Measurements from ENCODE around the gene THPO. TPM values are rescaled to one million over a fixed set of nuclear protein-coding genes. Genes with fewer than 3 reads are reported as not detected.
A peak's percentile ranks its signal among the peaks of the same experiment; 100 is the strongest.

The THPO gene
- total and polyA plus RNA-seq, 12 donors = 0.16 to 1.3 (median 0.56) TPM; not detected in 3

DNA sequence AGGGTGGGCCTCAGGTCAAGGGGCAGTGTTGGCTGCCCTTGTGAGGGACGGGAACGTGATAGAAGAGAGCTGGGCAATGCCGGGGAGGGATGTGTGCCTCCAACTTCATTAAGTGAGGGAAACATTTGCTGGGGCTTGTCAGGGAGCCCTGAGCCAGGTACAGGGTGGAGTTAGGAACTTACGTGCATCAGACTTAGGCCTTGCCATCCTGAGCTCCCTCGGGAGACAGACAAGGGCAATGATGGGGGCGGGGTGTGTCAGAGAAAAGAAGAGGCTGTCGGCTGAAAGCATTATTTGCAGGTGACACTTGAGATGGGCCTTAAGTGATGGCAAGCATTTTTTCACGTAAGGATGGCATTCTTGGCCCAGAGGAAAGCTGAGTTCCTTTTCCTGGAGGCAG, 39.0 kb downstream of the THPO start:
- no peak for DNase-seq
- TF ChIP-seq, protein P1, sequence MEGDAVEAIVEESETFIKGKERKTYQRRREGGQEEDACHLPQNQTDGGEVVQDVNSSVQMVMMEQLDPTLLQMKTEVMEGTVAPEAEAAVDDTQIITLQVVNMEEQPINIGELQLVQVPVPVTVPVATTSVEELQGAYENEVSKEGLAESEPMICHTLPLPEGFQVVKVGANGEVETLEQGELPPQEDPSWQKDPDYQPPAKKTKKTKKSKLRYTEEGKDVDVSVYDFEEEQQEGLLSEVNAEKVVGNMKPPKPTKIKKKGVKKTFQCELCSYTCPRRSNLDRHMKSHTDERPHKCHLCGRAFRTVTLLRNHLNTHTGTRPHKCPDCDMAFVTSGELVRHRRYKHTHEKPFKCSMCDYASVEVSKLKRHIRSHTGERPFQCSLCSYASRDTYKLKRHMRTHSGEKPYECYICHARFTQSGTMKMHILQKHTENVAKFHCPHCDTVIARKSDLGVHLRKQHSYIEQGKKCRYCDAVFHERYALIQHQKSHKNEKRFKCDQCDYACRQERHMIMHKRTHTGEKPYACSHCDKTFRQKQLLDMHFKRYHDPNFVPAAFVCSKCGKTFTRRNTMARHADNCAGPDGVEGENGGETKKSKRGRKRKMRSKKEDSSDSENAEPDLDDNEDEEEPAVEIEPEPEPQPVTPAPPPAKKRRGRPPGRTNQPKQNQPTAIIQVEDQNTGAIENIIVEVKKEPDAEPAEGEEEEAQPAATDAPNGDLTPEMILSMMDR (IDR thresholded peaks at IDR 0.05) = no peak

DNA sequence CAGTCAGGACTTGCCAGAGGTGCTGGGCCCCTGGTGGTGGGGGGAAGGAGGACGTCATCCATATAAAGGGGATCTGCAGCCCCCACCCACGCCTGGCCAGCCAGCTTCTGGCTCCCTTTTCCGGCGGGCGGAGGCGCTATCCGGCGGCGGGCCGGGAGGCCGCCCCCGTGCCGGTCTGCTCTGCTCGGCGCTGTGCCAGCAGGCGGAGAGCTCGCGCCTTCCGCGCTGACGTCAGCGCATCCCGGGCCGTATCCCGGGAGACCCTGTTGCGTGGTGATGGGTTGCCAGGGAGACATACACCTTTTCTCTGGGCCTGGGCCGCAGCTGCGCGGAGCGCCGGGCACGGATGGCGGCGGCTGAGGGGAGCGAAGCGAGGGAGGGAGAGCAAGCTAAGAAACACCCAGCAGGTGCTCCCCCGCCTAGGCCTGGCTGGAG, 39.5 kb downstream of the THPO start:
- Histone ChIP-seq H3K27ac (peak overlapping the region; percentile 81 to 99 (median 96)), H3K4me3 (peak overlapping the region in 9 of 10 donors; percentile 5 to 96 (median 82)), H3K36me3 (peaks cover 0 to 49% (median 32%) of the 10 kb centered on the region in 9 donors), H3K27me3 (no peaks in the 10 kb centered on the region), H3K9me3 (no peaks in the 10 kb centered on the region), H3K4me1 (peaks cover 18 to 60% (median 41%) of the 10 kb centered on the region in 9 donors)
- DNase-seq = peak; percentile 89
- intact Hi-C loops (cut with DNase I) = loop anchor here in 2 of 10 donors (2.0 to 10.0 kb wide), 2 partner anchors 24 to 154 kb away; partner anchors contain the start of genes ABCF3 (in 1 of the 2) and EIF4G1 (in 1 of the 2)
- ATAC-seq = peak; percentile 32 to 71 (median 55)
- TF ChIP-seq, protein P1 (IDR thresholded peaks at IDR 0.05) = peak in 8 of 9 donors; percentile 9 to 51 (median 26)
- 11 to 15% methylated on average over 36 to 37 of the region's 37 CpGs for WGBS, 2 donors

More for the DNA sequence above, 39.0 kb downstream of the THPO start:
- Histone ChIP-seq H3K27me3 (no peaks in the 10 kb centered on the region), H3K36me3 (peaks cover 0 to 49% (median 31%) of the 10 kb centered on the region in 9 donors), H3K4me1 (peaks cover 18 to 60% (median 41%) of the 10 kb centered on the region in 9 donors), H3K27ac (peak overlapping the region; percentile 81 to 99 (median 96)), H3K9me3 (no peaks in the 10 kb centered on the region), H3K4me3 (peak overlapping the region in 9 of 10 donors; percentile 5 to 96 (median 82))
- ATAC-seq = no peak
- intact Hi-C loops (cut with DNase I) = loop anchor here in 2 of 10 donors (2.0 to 10.0 kb wide), 2 partner anchors 24 to 154 kb away; partner anchors contain the start of genes ABCF3 (in 1 of the 2) and EIF4G1 (in 1 of the 2)
- WGBS, 2 donors = 42 to 45% methylated on average over 8 of the region's 8 CpGs

DNA sequence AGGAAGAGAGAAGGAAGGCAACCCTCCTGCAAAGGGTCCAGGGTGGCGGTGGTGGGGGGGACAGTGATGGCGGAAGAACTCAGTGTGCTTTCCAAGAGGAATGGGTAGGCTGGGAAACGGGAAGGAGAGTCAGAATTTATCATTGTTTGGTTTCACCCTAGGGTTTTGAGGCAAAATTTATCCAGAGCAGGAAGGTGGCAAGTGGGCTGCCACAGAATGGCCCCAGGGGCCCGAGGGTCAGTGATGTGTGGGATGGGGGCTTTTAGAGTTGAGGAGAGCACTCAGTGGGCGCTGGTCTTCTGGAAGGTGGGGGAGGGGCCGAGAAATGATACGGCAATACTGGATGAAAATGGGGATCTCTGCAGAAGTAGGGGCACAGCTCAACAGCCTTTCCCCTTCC, 40.0 kb downstream of the THPO start:
- 55 to 60% methylated on average over 7 of the region's 7 CpGs for WGBS, 2 donors
- H3K4me1 ChIP-seq = peaks cover 18 to 61% (median 41%) of the 10 kb centered on the region in 9 donors
- ATAC-seq = no peak
- TF ChIP-seq, protein P1 (IDR thresholded peaks at IDR 0.05) = no peak
- H3K4me3 ChIP-seq = peak overlapping the region in 9 of 10 donors; percentile 5 to 96 (median 82)
- H3K36me3 ChIP-seq = peaks cover 0 to 49% (median 30%) of the 10 kb centered on the region in 9 donors
- DNase-seq = no peak
- H3K27me3 ChIP-seq = no peaks in the 10 kb centered on the region
- peak overlapping the region; percentile 81 to 99 (median 96) for H3K27ac ChIP-seq
- no peaks in the 10 kb centered on the region for H3K9me3 ChIP-seq
- intact Hi-C loops (cut with DNase I) = loop anchor here in 2 of 10 donors (1.0 to 10.0 kb wide), 5 partner anchors 18 to 153 kb away; partner anchors contain the start of genes ABCF3 (in 1 of the 2), EIF4G1 (in 1 of the 2) and PSMD2 (in 1 of the 2)

DNA sequence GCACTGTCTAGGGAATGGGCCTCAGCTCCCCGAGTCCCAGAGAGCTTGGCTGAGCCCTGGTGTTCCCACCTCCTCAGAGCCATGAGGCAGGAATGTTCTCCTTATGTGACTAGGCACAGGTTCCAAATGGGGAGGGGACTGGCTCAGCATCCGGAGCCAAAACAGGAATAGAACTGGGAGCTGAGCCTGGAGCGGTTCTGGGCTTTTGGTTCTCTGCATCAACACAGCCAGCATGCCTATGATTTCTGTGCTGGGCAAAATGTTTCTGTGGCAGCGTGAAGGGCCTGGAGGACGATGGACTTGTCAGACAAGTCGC, 40.6 kb downstream of the THPO start, which contains the start of gene FAM131A:
FAM131A (plus strand) TSS at position 202 of the 316 bp plus-strand sequence; CDS start at position 233, 31 bp downstream.
- H3K4me1 ChIP-seq = peaks cover 18 to 68% (median 41%) of the 10 kb centered on the region in 9 donors

More for the DNA sequence above, 40.6 kb downstream of the THPO start, which contains the start of gene FAM131A:
- intact Hi-C loops (cut with DNase I) = loop anchor here in 2 of 10 donors (1.0 to 10.0 kb wide), 4 partner anchors 17 to 153 kb away; partner anchors contain the start of genes ABCF3 (in 1 of the 2) and PSMD2 (in 1 of the 2)
- DNase-seq (peak; percentile 53 to 81), ATAC-seq (peak; percentile 43 to 76 (median 62))
- Histone ChIP-seq H3K9me3 (no peaks in the 10 kb centered on the region), H3K27ac (peak within 1 kb of the TSS; percentile 81 to 99 (median 96)), H3K4me3 (peak within 1 kb of the TSS; percentile 51 to 96 (median 82)), H3K27me3 (no peaks in the 10 kb centered on the region), H3K36me3 (peaks cover 0 to 49% (median 29%) of the 10 kb centered on the region in 9 donors)
- TF ChIP-seq, protein P1 (IDR thresholded peaks at IDR 0.05) = no peak
- WGBS, 2 donors = 21 to 29% methylated on average over 6 of the region's 6 CpGs

Data from heart right ventricle (tissue), 16 donors.